Heart left ventricle (tissue), 16 donors: ENCODE results near the gene TRIM7. TPM values are rescaled to one million over a fixed set of nuclear protein-coding genes. Genes with fewer than 3 reads are reported as not detected.

Experiments used
- ATAC-seq, 4 donors: fragments of 200-7000 bp; cut with Tn5 transposase; one replicate each; pipeline ENCODE4 v1.9.1; 2020 to 2022; ENCODE audit warnings: moderate library complexity in 4 of 4, mild to moderate bottlenecking in 3 of 4, moderate number of reproducible peaks in 1 of 4
- DNase-seq, 5 donors: peaks; one replicate each; pipeline ENCODE4 v3.0.0-alpha.2; 2020
- H3K27ac ChIP-seq, 12 donors: fragments of 200-600 bp; sonication (generic) in 4 of 12; one replicate each; pipeline versions ENCODE4 v1.5.0 to v1.8.0; 2016 to 2022; ENCODE audit warnings: mild to moderate bottlenecking in 2 of 12
- H3K27me3 ChIP-seq, 9 donors: fragments of 200-600 bp; sonication (generic) in 2 of 9; one replicate each; pipeline versions ENCODE4 v1.5.1 to v1.8.0; 2016 to 2022; ENCODE audit warnings: mild to moderate bottlenecking in 3 of 9
- H3K36me3 ChIP-seq, 9 donors: fragments of 200-600 bp; sonication (generic) in 2 of 9; one replicate each; pipeline versions ENCODE4 v1.5.0 to v1.8.0; 2018 to 2022; ENCODE audit warnings: mild to moderate bottlenecking in 2 of 9
- H3K4me1 ChIP-seq, 12 donors: fragments of 200-600 bp; sonication (generic) in 4 of 12; one replicate each; pipeline versions ENCODE4 v1.5.0 to v1.8.0; 2016 to 2022; ENCODE audit warnings: mild to moderate bottlenecking in 3 of 12
- H3K4me3 ChIP-seq, 12 donors: fragments of 200-600 bp; sonication (generic) in 4 of 12; one replicate each; pipeline versions ENCODE4 v1.5.0 to v1.8.0; 2017 to 2022; ENCODE audit warnings: mild to moderate bottlenecking in 9 of 12, moderate library complexity in 4 of 12
- H3K9me3 ChIP-seq, 12 donors: fragments of 200-600 bp; sonication (generic) in 4 of 12; one replicate each; pipeline versions ENCODE4 v1.5.0 to v1.8.0; 2016 to 2022; ENCODE audit warnings: mild to moderate bottlenecking in 1 of 12
- CTCF ChIP-seq, 12 donors: fragments of 200-600 bp; sonication (generic) in 4 of 12; IDR thresholded peaks; one replicate each; pipeline versions ENCODE4 v1.5.0 to v1.8.0; 2018 to 2022; ENCODE audit warnings: antibody characterized with exemption in 12 of 12, mild to moderate bottlenecking in 5 of 12
- POLR2A ChIP-seq, 2 donors: fragments of 450-650 bp; IDR thresholded peaks; one replicate each; pipeline ENCODE4 v1.6.1; 2017; ENCODE audit warnings: antibody characterized with exemption in 2 of 2, mild to moderate bottlenecking in 2 of 2, moderate library complexity in 2 of 2
- WGBS, 4 donors: extraction: QIAGEN DNeasy Blood & Tissue Kit in 2 of 4; methylation state at CpG; one replicate each; pipeline versions ENCODE4 v1.1.5 to v1.1.7; 2013 to 2018; 5-methylcytosine and 5-hydroxymethylcytosine counted together
- intact Hi-C, 10 donors: fragments of 100-400 bp; cut with DNase I; formaldehyde crosslinking; loops; one replicate each; pipeline versions ENCODE4 v1.11.1 to v1.14.2; 2022
- polyA plus RNA-seq, 2 donors: library from polyadenylated mRNA; stranded (reverse); fragments of 200-250 nt; gene quantifications; one replicate each; pipeline ENCODE4 v1.2.3, GENCODE V29; 2013
- total RNA-seq, 9 donors: library from RNA; depleted of rRNA in 2 of 9; stranded (reverse); fragments of >200 nt in 2 of 9; fragmentation: NEBNext Ultra II Directional in 3 of 9; extraction: Animal tissue kit (Norgen Biotek cat#: 25700) in 3 of 9; gene quantifications; one replicate each; pipeline versions ENCODE4 v1.1.0 to v1.2.4, GENCODE V29; 2016 to 2023
- donor health status: ischemic (EF 13 %, LVEDD 7.1; RV severe dilation, severe dysfunction).
- donor health status: healthy with polysubstance abuse.
- donor health status: DM: no; HTN: yes; CAD: no.
- donor health status: DM: no; HTN: no; CAD: no.
- donor health status: ischemic (EF 25% LVEDD 6.9; RV normal size, moderate dysfunction).
- donor health status: ischemic (EF 25% LVEDD 5.7; RV mildly dilated, moderate dysfunction).
- donor health status: healthy.
- donor health status: DM: yes; HTN: yes; CAD: no.
- donor health status: ischemic (EF 35%, LVEDD 5.7; RV mildly dilated, moderate dysfunction).
- donor health status: nonischemic (EF 11% LVEDD 7.7; RV severe dilation, severe dysfunction).
- donor health status: DM: yes; HTN: yes; CAD: no.
- donor health status: PGD.
- donor health status: ischemic (EF 29% LVEDD 5.4; RV normal size, mild dysfunction).
- donor health status: nonischemic (EF 23%, LVEDD 6.1; RV moderate dilation, normal function).

The TRIM7 gene
- total and polyA plus RNA-seq, 11 donors: 3.6 to 11.0 (median 6.7) TPM

GRCh38 chr5:181203777-181204112, 1.3 kb downstream of the TRIM7 start:
- ATAC-seq: no peak
- peaks cover 0 to 3% (median 0%) of the 10 kb centered on the region in 9 donors for H3K27me3 ChIP-seq
- peaks cover 4 to 52% (median 16%) of the 10 kb centered on the region in 12 donors for H3K4me1 ChIP-seq
- TF ChIP-seq CTCF (IDR thresholded peaks at IDR 0.05): no peak
- TF ChIP-seq POLR2A (IDR thresholded peaks at IDR 0.05): no peak
- intact Hi-C loops: no loop called here
- peak overlapping the region; percentile 46 to 78 (median 70) for H3K4me3 ChIP-seq
- H3K27ac ChIP-seq: peak overlapping the region in 11 of 12 donors; percentile 27 to 90 (median 82)
- WGBS, 4 donors: 15 to 33% (median 17%) methylated on average over 6 to 17 of the region's 17 CpGs
- H3K9me3 ChIP-seq: no peaks in the 10 kb centered on the region
- no peak for DNase-seq
- H3K36me3 ChIP-seq: peaks cover 0 to 2% (median 0%) of the 10 kb centered on the region in 9 donors

GRCh38 chr5:181203093-181203711, 1.8 kb downstream of the TRIM7 start:
- DNase-seq: no peak
- TF ChIP-seq POLR2A (IDR thresholded peaks at IDR 0.05) (no peak), CTCF (IDR thresholded peaks at IDR 0.05) (no peak)
- ATAC-seq: no peak
- H3K9me3 ChIP-seq: no peaks in the 10 kb centered on the region
- peaks cover 4 to 50% (median 16%) of the 10 kb centered on the region in 12 donors for H3K4me1 ChIP-seq
- intact Hi-C loops: no loop called here
- 77 to 87% (median 80%) methylated on average over 11 of the region's 11 CpGs for whole genome bisulfite sequencing, 4 donors
- peak overlapping the region in 8 of 12 donors; percentile 4 to 74 (median 70) for H3K4me3 ChIP-seq
- H3K36me3 ChIP-seq: peaks cover 0 to 2% (median 0%) of the 10 kb centered on the region in 9 donors
- peak overlapping the region in 10 of 12 donors; percentile 27 to 90 (median 81) for H3K27ac ChIP-seq
- peaks cover 0 to 3% (median 0%) of the 10 kb centered on the region in 9 donors for H3K27me3 ChIP-seq

- H3K27me3 ChIP-seq: peaks cover 0 to 3% (median 0%) of the 10 kb centered on the region in 9 donors
- H3K9me3 ChIP-seq: no peaks in the 10 kb centered on the region
- ATAC-seq (no peak), DNase-seq (no peak)
- intact Hi-C loops: no loop called here
- no peak overlapping the region for H3K4me3 ChIP-seq
- 78 to 87% (median 84%) methylated on average over 4 of the region's 4 CpGs for WGBS, 4 donors
- H3K27ac ChIP-seq: no peak overlapping the region
- no peak for TF ChIP-seq POLR2A (IDR thresholded peaks at IDR 0.05)
- TF ChIP-seq CTCF (IDR thresholded peaks at IDR 0.05): no peak
- H3K36me3 ChIP-seq: peaks cover 0 to 6% (median 0%) of the 10 kb centered on the region in 9 donors
- H3K4me1 ChIP-seq: peaks cover 0 to 28% (median 9%) of the 10 kb centered on the region in 12 donors
These were observed 4.2 kb downstream of the TRIM7 start for GRCh38 chr5:181200816-181201215.

GRCh38 chr5:181199881-181200638, 4.9 kb downstream of the TRIM7 start:
- peaks cover 0 to 3% (median 0%) of the 10 kb centered on the region in 9 donors for H3K27me3 ChIP-seq
- intact Hi-C loops: no loop called here
- no peak for ATAC-seq

More at GRCh38 chr5:181199881-181200638, 4.9 kb downstream of the TRIM7 start:
- H3K36me3 ChIP-seq: peaks cover 0 to 6% (median 0%) of the 10 kb centered on the region in 9 donors
- H3K9me3 ChIP-seq: no peaks in the 10 kb centered on the region
- H3K4me3 ChIP-seq: no peak overlapping the region
- H3K4me1 ChIP-seq: peaks cover 0 to 22% (median 5%) of the 10 kb centered on the region in 12 donors
- no peak overlapping the region for H3K27ac ChIP-seq
- TF ChIP-seq CTCF (IDR thresholded peaks at IDR 0.05): no peak
- no peak for TF ChIP-seq POLR2A (IDR thresholded peaks at IDR 0.05)
- WGBS, 4 donors: 76 to 84% (median 79%) methylated on average over 11 to 12 of the region's 12 CpGs
- peak in 1 of 5 donors; percentile 22 for DNase-seq
